ENCODE data around the gene DDX42. TPM values are rescaled to one million over a fixed set of nuclear protein-coding genes. Genes with fewer than 3 reads are reported as not detected.

DDX42 gene, protein sequence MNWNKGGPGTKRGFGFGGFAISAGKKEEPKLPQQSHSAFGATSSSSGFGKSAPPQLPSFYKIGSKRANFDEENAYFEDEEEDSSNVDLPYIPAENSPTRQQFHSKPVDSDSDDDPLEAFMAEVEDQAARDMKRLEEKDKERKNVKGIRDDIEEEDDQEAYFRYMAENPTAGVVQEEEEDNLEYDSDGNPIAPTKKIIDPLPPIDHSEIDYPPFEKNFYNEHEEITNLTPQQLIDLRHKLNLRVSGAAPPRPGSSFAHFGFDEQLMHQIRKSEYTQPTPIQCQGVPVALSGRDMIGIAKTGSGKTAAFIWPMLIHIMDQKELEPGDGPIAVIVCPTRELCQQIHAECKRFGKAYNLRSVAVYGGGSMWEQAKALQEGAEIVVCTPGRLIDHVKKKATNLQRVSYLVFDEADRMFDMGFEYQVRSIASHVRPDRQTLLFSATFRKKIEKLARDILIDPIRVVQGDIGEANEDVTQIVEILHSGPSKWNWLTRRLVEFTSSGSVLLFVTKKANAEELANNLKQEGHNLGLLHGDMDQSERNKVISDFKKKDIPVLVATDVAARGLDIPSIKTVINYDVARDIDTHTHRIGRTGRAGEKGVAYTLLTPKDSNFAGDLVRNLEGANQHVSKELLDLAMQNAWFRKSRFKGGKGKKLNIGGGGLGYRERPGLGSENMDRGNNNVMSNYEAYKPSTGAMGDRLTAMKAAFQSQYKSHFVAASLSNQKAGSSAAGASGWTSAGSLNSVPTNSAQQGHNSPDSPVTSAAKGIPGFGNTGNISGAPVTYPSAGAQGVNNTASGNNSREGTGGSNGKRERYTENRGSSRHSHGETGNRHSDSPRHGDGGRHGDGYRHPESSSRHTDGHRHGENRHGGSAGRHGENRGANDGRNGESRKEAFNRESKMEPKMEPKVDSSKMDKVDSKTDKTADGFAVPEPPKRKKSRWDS
- total RNA-seq: 22.0 and 36.0 TPM in 2 replicates

DNA sequence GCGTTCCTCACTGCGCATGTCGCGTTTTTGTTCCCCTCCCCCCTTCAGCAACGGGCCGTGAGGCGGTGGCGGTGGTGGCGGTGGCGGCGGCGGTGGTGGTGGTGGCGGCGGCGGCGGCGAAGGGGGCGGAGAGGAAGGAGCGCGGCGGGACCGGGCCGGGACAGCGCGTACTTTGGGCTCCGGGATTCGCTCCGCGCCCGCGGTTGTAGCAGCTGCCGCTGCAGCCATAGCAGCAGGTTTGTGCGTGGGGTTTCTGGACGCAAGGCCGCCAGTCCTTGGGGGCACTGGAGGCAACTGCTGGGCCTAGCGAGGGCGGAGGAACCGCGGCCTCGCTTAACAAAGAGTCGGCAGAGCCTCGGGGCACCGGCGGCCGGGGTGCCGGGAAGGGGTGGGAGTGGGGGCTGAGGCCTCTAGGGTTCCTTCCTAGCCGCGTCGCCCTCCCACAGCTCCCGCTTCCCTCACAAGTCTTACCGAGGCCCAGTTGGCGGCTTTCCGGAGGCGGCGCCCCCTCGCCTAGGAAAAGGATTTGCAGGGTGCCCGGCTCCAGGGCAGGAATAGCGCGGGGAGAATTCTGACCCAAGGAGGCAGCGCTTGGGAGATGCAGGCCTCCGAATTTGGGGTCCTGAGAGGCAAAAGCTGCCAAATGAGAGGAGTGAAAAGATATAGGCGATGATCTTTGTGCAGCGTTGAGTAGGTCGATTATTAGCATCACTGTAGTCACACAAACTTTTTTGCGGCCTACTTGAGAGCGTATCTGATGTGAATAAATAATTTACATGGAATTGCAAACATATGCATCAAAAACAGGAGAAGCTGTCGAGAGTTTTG lies at the start of gene DDX42:
TSS of gene DDX42 (plus strand) at position 30 of the 828 bp plus-strand sequence. CDS start 12,880 bp downstream, outside the sequence.

DNA sequence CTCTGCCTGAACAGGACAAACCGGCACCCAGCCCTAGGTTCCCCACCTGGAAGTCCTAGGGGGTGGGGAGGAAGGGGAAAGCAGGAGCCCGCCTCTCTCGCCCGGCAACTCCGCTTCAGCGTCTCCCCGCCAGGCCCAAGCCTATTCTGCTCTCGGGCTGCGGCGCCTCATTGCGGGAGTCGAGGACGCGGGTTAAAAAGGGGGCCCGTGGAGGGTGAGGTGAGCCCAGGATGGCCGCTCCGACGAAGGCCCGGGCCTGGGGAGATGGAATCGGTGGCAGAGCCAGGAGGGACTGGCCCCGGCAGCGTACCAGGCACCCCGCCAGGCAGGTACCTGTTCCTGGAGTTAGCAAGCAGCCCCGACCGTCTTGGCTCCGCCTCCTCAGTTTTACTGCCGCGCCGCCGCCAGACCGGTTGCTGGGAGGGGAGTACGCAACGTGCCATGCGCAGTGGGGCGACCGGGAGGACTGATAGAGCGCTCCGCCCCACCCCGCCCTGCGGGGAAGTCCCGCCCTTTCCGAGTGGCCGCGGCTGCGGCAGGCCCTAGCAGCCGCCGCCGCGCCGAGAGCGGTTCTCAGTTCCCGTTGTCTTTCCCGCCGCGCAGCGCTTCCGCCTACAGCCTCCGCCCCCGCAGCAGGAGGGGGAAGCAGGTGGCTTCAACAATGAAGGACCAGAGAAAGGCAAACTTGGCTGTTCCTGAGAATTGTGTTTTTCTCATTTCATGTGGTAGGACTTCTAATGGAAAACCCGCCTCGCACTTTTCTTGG lies 32.4 kb upstream of the DDX42 start, which contains the start of gene STRADA:
TSS of gene STRADA (minus strand) at position 392 of the 766 bp plus-strand sequence. CDS start 13,430 bp downstream, outside the sequence.

DNA sequence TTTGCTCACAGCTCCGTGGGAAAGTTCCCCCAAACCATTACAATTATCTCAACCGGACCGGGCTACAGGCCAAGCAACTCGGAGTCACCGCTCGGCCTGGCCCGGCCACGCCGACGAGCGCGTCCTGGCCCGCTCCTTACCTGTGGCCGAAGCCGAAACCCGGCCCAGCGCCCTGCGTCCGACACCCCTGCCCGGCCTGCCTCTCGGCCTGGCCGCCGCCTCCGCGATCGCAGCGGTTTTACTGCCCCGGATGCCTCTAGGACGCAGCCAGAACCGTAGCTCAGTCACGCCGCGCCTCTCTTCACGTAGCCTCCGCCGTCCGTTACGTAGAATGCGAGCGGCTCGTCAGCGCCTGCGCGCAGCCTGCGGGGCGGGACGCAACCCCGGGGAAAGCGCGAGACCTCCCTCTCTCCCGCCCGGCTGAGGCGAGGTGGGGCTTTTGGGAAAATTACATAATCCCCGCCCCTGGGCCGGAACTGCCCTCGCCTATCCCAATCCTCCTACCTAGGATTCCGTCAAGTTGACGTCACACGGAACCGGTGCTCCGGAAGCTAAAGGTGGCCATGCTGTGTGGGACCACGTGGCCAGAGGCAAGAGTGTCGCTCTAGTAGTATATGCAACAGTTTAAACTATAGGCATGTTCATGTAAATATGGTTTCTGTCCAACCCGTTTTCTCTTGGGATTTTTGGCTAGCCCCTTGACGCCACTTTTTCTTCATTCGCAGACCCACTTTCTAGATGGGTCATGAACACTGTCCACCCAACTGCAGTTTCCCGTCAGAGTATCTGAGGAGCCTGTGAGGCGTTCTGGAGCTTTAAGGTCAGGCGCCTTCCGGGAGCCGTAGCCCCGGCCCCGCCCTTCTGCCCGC lies 464 bp upstream of the DDX42 start, which contains the start of gene CCDC47:
TSS of gene CCDC47 (minus strand) at position 326 of the 869 bp plus-strand sequence. CDS start 7,422 bp downstream, outside the sequence.

DNA sequence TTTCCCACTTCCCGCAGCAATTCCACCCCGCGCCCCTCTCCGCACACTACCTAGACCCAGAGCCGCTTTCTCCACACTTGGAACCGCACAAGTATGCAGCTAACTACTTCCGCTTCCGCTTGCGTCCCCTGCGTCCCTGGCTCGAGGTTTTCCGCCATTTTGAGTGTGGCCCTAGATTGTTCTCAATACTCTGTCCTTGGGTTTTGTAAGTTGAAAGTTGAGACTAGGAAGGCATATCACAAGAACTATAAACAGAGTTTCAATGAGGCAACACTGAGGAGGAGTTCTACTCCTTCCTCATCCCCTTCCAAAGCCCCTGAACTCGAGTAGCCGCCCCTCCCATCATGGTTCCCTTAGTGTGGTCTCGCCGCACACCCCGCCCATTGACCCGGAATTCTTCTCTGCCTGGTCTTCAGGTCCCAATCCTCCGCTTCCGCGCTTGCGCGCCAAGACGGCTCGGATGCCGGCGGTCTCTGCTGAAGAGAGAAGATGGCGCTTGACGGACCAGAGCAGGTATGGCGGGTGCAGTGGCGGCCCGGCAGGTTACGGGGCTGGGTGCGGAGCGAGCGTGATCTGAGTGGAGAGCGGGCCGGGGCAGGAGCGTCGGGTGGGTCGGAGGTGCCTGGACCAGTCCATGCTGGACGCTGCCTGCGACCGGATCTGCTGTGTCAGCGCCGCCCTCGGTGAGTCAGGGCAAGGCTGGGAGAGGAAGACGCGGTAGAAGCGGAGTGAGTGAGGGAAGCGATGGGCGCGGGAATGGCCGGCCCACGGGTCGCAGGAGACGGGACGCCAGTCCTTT lies 53.2 kb downstream of the DDX42 start, which contains the start of the genes FTSJ3 and PSMC5:
TSS of gene FTSJ3 (minus strand) at position 662 of the 799 bp plus-strand sequence. CDS start 761 bp downstream, outside the sequence.
TSS of gene PSMC5 (plus strand) at position 430 of the 799 bp plus-strand sequence. CDS start at position 490, 60 bp downstream.

DNA sequence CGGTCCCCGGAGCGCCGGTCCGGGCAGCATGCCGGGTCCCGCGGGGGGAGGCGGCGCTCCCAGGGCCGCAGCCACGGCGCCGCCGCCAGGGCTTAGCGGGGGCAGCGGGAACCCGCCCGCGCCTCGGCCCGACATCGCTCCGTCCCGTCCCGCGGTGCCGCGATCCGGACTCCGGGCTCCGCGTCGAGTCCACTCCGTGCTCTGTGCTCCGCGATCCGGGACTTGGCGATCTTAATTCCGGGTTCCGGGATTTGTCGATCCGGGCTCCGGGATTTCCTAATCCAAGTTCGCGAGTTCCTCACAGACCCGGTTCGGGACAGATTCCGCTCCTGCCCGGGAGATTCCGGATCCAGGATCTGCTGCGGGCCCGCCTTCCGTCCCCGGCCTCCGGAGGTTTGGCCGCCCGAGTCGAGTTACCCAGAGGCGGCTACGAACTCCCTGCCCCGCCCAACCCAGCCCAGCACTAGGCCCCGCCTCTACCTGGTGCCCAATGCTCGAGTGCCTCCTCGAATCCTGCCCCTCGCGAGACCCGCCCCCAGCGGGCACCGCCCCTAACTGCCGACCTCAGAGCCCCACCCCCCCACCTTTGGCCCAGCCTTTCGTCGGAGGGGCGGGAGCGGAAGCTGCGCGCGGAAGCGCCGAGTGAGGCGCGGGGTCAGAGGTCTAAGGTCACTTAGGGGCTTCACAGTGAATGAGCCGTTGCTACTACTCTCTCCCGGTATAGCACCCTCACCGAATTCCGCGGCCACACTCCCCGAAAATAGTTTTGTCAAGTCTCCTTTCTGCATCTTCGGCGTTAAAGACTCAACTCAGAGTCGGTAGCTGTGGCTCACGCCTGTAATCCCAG lies 68.8 kb downstream of the DDX42 start, which contains the start of gene SMARCD2:
TSS of gene SMARCD2 (minus strand) at position 146 of the 847 bp plus-strand sequence. CDS start at position 135, 11 bp downstream.

Other genes with a start within 250 kb of the DDX42 start
- gene DCAF7, start 223.7 kb upstream of the DDX42 start, total RNA-seq: 26.3 and 36.1 TPM in 2 replicates
- gene TACO1, start 173.3 kb upstream of the DDX42 start, total RNA-seq: 23.3 and 26.3 TPM in 2 replicates
- 12.6 and 13.3 TPM in 2 replicates for gene MAP3K3, start 151.8 kb upstream of the DDX42 start, total RNA-seq
- gene LIMD2, start 74.0 kb upstream of the DDX42 start, total RNA-seq: 17.1 and 21.8 TPM in 2 replicates
- gene STRADA, start 32.4 kb upstream of the DDX42 start, total RNA-seq: 13.4 and 20.8 TPM in 2 replicates
- gene CCDC47, start 573 bp upstream of the DDX42 start, total RNA-seq: 26.6 and 44.4 TPM in 2 replicates
- 79.1 and 80.3 TPM in 2 replicates for gene PSMC5, start 53.3 kb downstream of the DDX42 start, total RNA-seq
- gene FTSJ3, start 53.5 kb downstream of the DDX42 start, total RNA-seq: 51.0 and 67.3 TPM in 2 replicates
- gene SMARCD2, start 68.5 kb downstream of the DDX42 start, total RNA-seq: 185 and 226 TPM in 2 replicates
- not detected in 2 replicates for gene CSH2, start 99.5 kb downstream of the DDX42 start, total RNA-seq
- gene GH2, start 107.8 kb downstream of the DDX42 start, total RNA-seq: not detected in 2 replicates
- gene CSH1, start 122.4 kb downstream of the DDX42 start, total RNA-seq: not detected in 2 replicates
- not detected in 2 replicates for gene CSHL1, start 137.1 kb downstream of the DDX42 start, total RNA-seq
- gene GH1, start 144.7 kb downstream of the DDX42 start, total RNA-seq: not detected in 2 replicates
- gene CD79B, start 158.2 kb downstream of the DDX42 start, total RNA-seq: not detected in 2 replicates
- gene SCN4A, start 198.7 kb downstream of the DDX42 start, total RNA-seq: not detected in 2 replicates
- gene PRR29, start 224.2 kb downstream of the DDX42 start, total RNA-seq: 0.07 and 0.37 TPM in 2 replicates
- 0.21 TPM in 1 of 2 replicates, not detected in the other for gene ICAM2, start 246.5 kb downstream of the DDX42 start, total RNA-seq

Data from airway epithelial cell (primary cell).